Measurements from ENCODE around the gene RNF175. TPM values are rescaled to one million over a fixed set of nuclear protein-coding genes. Genes with fewer than 3 reads are reported as not detected.

Gene RNF175
- polyA plus RNA-seq (ENCODE audit: insufficient read length in 3 of 3): 1 to 10 TPM; 4.4 to 5.1 (median 4.9) TPM
- long read RNA-seq, donor 1: 0 reads
- long read RNA-seq, donor 2, partial matches to known transcripts: 0 of 1 reads
- long read RNA-seq, donor 2, other reads (novel, unspliced or antisense): 0 of 1 reads
- long read RNA-seq, donor 3: 0 reads
- long read RNA-seq, donor 4, partial matches to known transcripts: 0 of 1 reads
- long read RNA-seq, donor 4, other reads (novel, unspliced or antisense): 0 of 1 reads
- long read RNA-seq, donor 5: 0 reads
- long read RNA-seq, donor 6: 0 reads
- long read RNA-seq, donor 7, partial matches to known transcripts: 0 of 1 reads
- long read RNA-seq, donor 7, other reads (novel, unspliced or antisense): 0 of 1 reads
- long read RNA-seq, donor 8, partial matches to known transcripts: 0 of 4 reads
- long read RNA-seq, donor 8, other reads (novel, unspliced or antisense): 0 of 4 reads
- long read RNA-seq, donor 9: 0 reads
- long read RNA-seq, donor 10, partial matches to known transcripts: 0 of 1 reads
- long read RNA-seq, donor 10, other reads (novel, unspliced or antisense): 0 of 1 reads
- long read RNA-seq, donor 11: 0 reads
- long read RNA-seq, donor 12: 0 reads
- long read RNA-seq, donor 13: 0 reads
- long read RNA-seq, donor 14: 0 reads
- long read RNA-seq, donor 15: 0 reads
- long read RNA-seq, donor 16, partial matches to known transcripts: 0 of 1 reads
- long read RNA-seq, donor 16, other reads (novel, unspliced or antisense): 0 of 1 reads

GRCh38 chr4:153759407-153760316 is at the start of gene RNF175:
Gene RNF175, minus strand, starts transcription at chr4:153760024. Its CDS starts 162 bp downstream, at chr4:153759862.
- no peak for DNase-seq

- no peak for DNase-seq
Observed at GRCh38 chr4:153809307-153809706, 49.5 kb upstream of the RNF175 start.

GRCh38 chr4:153808175-153808574 is 48.4 kb upstream of the RNF175 start:
- DNase-seq: no peak

GRCh38 chr4:153806073-153806472 is 46.2 kb upstream of the RNF175 start:
- DNase-seq: no peak

- DNase-seq: peak; percentile 68
Observed at GRCh38 chr4:153804722-153805121, 44.9 kb upstream of the RNF175 start.

GRCh38 chr4:153799694-153800074 is 39.9 kb upstream of the RNF175 start:
- no peak for DNase-seq

- DNase-seq: no peak
Observed at GRCh38 chr4:153798901-153799693, 39.3 kb upstream of the RNF175 start.

- no peak for DNase-seq
Observed at GRCh38 chr4:153798420-153798819, 38.6 kb upstream of the RNF175 start.

GRCh38 chr4:153794006-153794405 is 34.2 kb upstream of the RNF175 start:
- DNase-seq: no peak

GRCh38 chr4:153792618-153793247 is 32.9 kb upstream of the RNF175 start:
- no peak for DNase-seq

GRCh38 chr4:153791746-153792617 is 32.2 kb upstream of the RNF175 start:
- DNase-seq: peak; percentile 91

- DNase-seq: no peak
Observed at GRCh38 chr4:153790962-153791551, 31.2 kb upstream of the RNF175 start.

GRCh38 chr4:153790500-153790865 is 30.7 kb upstream of the RNF175 start:
- no peak for DNase-seq

GRCh38 chr4:153789741-153790499 is 30.1 kb upstream of the RNF175 start:
- no peak for DNase-seq

- DNase-seq: peak; percentile 68
Observed at GRCh38 chr4:153788413-153789276, 28.8 kb upstream of the RNF175 start, which contains the start of gene SFRP2. Gene SFRP2, minus strand, starts transcription at chr4:153789083. Its CDS starts 248 bp downstream, at chr4:153788835.

GRCh38 chr4:153788051-153788412 is 28.2 kb upstream of the RNF175 start:
- no peak for DNase-seq

GRCh38 chr4:153787575-153787974 is 27.8 kb upstream of the RNF175 start:
- no peak for DNase-seq
